Effector memory CD4-positive, alpha-beta T cell (primary cell): ENCODE results near the gene ARHGAP25.

Experiments
- DNase-seq, 3 donors: peaks; one replicate each; pipeline ENCODE4 v3.0.0-alpha.2; 2020
- H3K27ac ChIP-seq: 2 replicates; pipeline ENCODE4 v1.7.0; 2013; ENCODE audit warnings: mild to moderate bottlenecking, low read length, moderate library complexity; ENCODE audit not compliant: insufficient read depth, poor library complexity, severe bottlenecking
- H3K27me3 ChIP-seq: replicated peaks from 2 replicates; pipeline ENCODE4 v1.7.0; 2013; ENCODE audit warnings: mild to moderate bottlenecking, low read length; ENCODE audit not compliant: insufficient read depth, control insufficient read depth, poor library complexity, severe bottlenecking
- H3K36me3 ChIP-seq: 2 replicates; pipeline ENCODE4 v1.7.0; 2013; ENCODE audit warnings: mild to moderate bottlenecking, low read length, moderate library complexity; ENCODE audit not compliant: control insufficient read depth, insufficient read depth
- H3K4me1 ChIP-seq: 2 replicates; pipeline ENCODE4 v1.7.0; 2013; ENCODE audit warnings: low read length, mild to moderate bottlenecking; ENCODE audit not compliant: control insufficient read depth, insufficient read depth, poor library complexity, severe bottlenecking
- H3K4me3 ChIP-seq: 2 replicates; pipeline ENCODE4 v1.7.0; 2013; ENCODE audit warnings: low read length, low read depth, mild to moderate bottlenecking; ENCODE audit not compliant: insufficient read depth, poor library complexity, severe bottlenecking
- H3K9me3 ChIP-seq: 2 replicates; pipeline ENCODE4 v1.7.0; 2013; ENCODE audit warnings: mild to moderate bottlenecking, low read length, moderate library complexity; ENCODE audit not compliant: control insufficient read depth

The ARHGAP25 gene

DNA sequence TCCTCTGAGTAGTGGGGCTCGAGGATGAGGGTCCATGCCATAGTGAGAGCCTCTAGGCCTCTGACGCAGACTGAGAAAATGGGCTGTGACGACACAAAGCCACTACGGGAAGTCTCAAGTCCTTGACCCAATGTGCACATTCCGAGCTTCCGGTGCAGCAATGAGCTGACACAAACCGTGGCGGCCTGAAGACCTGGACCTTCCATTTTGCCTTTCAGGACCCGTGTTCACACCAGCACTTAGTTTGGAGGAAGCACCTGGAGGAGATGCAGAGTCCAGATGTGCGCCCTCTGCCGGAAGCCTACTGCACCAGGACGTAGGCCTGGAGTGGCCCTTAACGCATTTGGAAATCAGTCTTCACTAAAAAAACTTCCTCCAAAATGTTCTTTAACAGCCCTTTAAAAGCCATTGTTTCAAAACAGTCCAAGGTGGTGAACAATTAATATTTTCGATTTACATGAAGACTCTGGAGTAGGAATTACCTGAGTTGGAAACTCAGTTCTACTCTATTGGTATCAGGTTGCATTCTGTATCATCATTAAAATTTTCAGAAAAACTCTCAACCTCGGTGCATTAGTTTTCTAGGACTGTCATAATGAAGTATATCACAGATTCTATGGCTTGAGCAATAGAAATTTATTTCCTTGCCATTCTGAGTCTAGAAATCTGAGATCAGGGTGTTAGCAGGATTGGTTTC is 102.7 kb downstream of the ARHGAP25 start:
- H3K27ac ChIP-seq = no peak overlapping the region
- DNase-seq = peak; percentile 43 to 52 (median 46)
- peaks cover 4% of the 10 kb centered on the region for H3K4me1 ChIP-seq
- H3K4me3 ChIP-seq = no peak overlapping the region
- H3K36me3 ChIP-seq = no peaks in the 10 kb centered on the region
- H3K27me3 ChIP-seq = no peaks in the 10 kb centered on the region
- no peaks in the 10 kb centered on the region for H3K9me3 ChIP-seq

DNA sequence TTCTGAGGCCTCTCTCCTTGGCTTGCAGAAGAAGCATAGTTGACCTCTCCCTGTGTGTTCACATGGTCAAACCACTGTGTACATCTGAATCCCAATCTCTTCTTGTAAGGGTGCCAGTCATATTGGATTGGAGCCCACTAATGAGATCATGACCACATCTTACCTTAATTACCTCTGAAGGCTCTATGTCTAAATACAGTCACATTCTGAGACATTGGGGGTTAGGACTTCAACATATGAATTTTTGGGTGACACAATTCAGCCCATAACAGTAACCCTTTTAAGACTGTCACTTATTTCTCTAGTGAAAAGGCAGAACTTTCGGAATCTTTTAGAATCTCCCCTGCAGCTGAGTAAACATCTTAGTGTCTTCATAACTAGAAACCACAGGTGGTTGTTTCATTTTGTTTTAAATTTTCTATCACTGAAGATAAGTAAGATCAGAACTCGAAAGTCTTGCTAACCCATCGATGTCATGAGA is 103.3 kb downstream of the ARHGAP25 start:
- DNase-seq = no peak
- no peak overlapping the region for H3K4me3 ChIP-seq
- no peaks in the 10 kb centered on the region for H3K4me1 ChIP-seq
- H3K27me3 ChIP-seq = no peaks in the 10 kb centered on the region
- H3K27ac ChIP-seq = no peak overlapping the region
- H3K9me3 ChIP-seq = no peaks in the 10 kb centered on the region
- no peaks in the 10 kb centered on the region for H3K36me3 ChIP-seq

- no peak overlapping the region for H3K4me3 ChIP-seq
- DNase-seq = no peak
- no peaks in the 10 kb centered on the region for H3K27me3 ChIP-seq
- H3K27ac ChIP-seq = no peak overlapping the region
- no peaks in the 10 kb centered on the region for H3K36me3 ChIP-seq
- no peaks in the 10 kb centered on the region for H3K9me3 ChIP-seq
- H3K4me1 ChIP-seq = no peaks in the 10 kb centered on the region
Observed at GRCh38 chr2:68838641-68839040, 104.0 kb downstream of the ARHGAP25 start.

- Histone ChIP-seq H3K27ac (no peak overlapping the region), H3K4me3 (no peak overlapping the region), H3K36me3 (no peaks in the 10 kb centered on the region), H3K27me3 (no peaks in the 10 kb centered on the region), H3K4me1 (no peaks in the 10 kb centered on the region), H3K9me3 (no peaks in the 10 kb centered on the region)
- no peak for DNase-seq
Observed at GRCh38 chr2:68839260-68839833, 104.7 kb downstream of the ARHGAP25 start.

DNA sequence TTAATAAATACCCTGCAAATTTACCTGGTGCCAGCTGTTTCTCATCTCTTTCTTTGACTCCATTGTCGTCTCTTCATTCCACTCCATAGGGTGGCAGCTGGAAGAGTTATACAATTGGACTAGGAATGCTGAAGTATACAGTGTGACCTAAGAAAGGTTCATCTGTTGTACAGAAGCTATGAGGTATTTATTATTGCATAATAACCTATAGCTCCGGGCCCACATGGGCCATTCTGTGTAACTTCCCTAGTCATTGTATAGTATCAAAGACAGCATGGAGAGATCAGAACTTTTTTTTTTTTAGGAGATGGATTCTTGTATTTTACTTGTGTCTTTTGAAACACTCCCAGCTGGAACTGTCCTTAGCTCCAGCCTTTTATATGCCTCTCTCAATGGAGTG is 110.4 kb downstream of the ARHGAP25 start:
- Histone ChIP-seq H3K27me3 (no peaks in the 10 kb centered on the region), H3K27ac (no peak overlapping the region), H3K4me3 (no peak overlapping the region), H3K9me3 (no peaks in the 10 kb centered on the region), H3K36me3 (no peaks in the 10 kb centered on the region), H3K4me1 (no peaks in the 10 kb centered on the region)
- no peak for DNase-seq

GRCh38 chr2:68846091-68846490 is 111.5 kb downstream of the ARHGAP25 start:
- Histone ChIP-seq H3K27me3 (no peaks in the 10 kb centered on the region), H3K4me3 (no peak overlapping the region), H3K36me3 (no peaks in the 10 kb centered on the region), H3K9me3 (no peaks in the 10 kb centered on the region), H3K27ac (no peak overlapping the region), H3K4me1 (no peaks in the 10 kb centered on the region)
- DNase-seq = no peak

- Histone ChIP-seq H3K4me1 (no peaks in the 10 kb centered on the region), H3K4me3 (no peak overlapping the region), H3K36me3 (no peaks in the 10 kb centered on the region), H3K9me3 (no peaks in the 10 kb centered on the region), H3K27ac (no peak overlapping the region), H3K27me3 (no peaks in the 10 kb centered on the region)
- no peak for DNase-seq
Observed at GRCh38 chr2:68847751-68848150, 113.1 kb downstream of the ARHGAP25 start.

DNA sequence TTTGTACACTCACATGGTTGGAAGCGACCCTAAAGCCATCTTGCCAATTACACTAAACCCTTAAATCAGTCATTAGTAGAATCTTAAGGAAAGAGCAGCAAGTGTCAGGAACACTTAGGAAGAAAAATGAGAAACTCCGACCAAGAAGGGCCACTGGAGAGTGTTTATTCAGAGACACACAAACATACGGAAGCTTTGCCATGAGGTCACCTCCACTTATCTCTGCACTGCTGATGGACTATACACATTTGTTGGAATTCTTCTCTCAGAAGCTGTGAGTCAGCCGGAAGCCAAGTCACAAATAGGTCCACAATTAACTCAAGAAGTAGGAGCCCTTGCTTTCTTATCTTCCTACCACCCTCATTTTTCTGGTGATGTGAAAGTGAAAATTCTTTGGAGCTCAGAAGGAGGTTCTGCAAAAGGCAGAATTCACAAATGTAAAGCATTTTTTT is 115.0 kb downstream of the ARHGAP25 start:
- Histone ChIP-seq H3K4me3 (no peak overlapping the region), H3K27me3 (no peaks in the 10 kb centered on the region), H3K27ac (no peak overlapping the region), H3K36me3 (no peaks in the 10 kb centered on the region), H3K9me3 (no peaks in the 10 kb centered on the region), H3K4me1 (no peaks in the 10 kb centered on the region)
- no peak for DNase-seq

- H3K9me3 ChIP-seq = no peaks in the 10 kb centered on the region
- no peak overlapping the region for H3K27ac ChIP-seq
- no peaks in the 10 kb centered on the region for H3K27me3 ChIP-seq
- H3K4me3 ChIP-seq = no peak overlapping the region
- H3K36me3 ChIP-seq = no peaks in the 10 kb centered on the region
- H3K4me1 ChIP-seq = no peaks in the 10 kb centered on the region
- no peak for DNase-seq
Observed at GRCh38 chr2:68850524-68850923, 115.9 kb downstream of the ARHGAP25 start.

DNA sequence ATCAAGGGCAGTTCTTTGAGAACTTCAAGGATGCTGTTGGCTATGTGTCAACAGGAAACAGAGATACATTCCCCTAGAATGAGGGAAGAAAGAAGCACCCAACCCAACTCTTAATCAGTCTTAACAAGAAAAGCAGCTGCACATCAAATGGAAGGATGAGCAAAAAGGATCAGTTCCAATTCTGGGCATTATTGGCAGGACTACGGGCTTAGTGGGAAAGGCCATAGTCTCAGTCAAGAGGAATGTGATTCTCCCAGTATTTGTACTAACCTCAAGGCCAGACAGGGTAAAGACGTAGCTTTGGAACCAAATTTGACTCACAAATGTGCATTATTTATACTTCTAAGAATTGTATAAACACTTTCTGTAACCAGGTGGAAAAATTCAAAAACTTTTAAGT is 118.4 kb downstream of the ARHGAP25 start:
- Histone ChIP-seq H3K4me3 (no peak overlapping the region), H3K27ac (no peak overlapping the region), H3K9me3 (no peaks in the 10 kb centered on the region), H3K36me3 (no peaks in the 10 kb centered on the region), H3K27me3 (no peaks in the 10 kb centered on the region), H3K4me1 (no peaks in the 10 kb centered on the region)
- DNase-seq = no peak
